T-helper 9 cell (primary cell): ENCODE measurements around the gene CTRL.
A peak's percentile ranks its signal among the peaks of the same experiment; 100 is the strongest.
"Not testable (repeated sequence)": the region's sequence is repeated elsewhere in the genome, so short reads cannot be mapped to it uniquely, and the experiment has no call there.

Experiments
- DNase-seq: peaks from one replicate; pipeline ENCODE4 v3.0.0-alpha.2; 2020
- total RNA-seq, 2 donors: gene quantifications; one replicate each; lab custom pipeline; 2026; lab: John Stamatoyannopoulos, UW

CTRL gene
- 0.48 to 0.91 reads per million in 2 donors for total RNA-seq

GRCh38 chr16:67931712-67932461, at the start of gene CTRL:
TSS of gene CTRL (minus strand) at chr16:67931862. CDS start at chr16:67931852, 10 bp downstream.
- no peak for DNase-seq

- no peak for DNase-seq
Measured at GRCh38 chr16:67979955-67980678, 48.5 kb upstream of the CTRL start, which contains the start of gene DPEP3. TSS of gene DPEP3 (minus strand) at chr16:67980499. CDS start at chr16:67980380, 119 bp downstream.

DNA sequence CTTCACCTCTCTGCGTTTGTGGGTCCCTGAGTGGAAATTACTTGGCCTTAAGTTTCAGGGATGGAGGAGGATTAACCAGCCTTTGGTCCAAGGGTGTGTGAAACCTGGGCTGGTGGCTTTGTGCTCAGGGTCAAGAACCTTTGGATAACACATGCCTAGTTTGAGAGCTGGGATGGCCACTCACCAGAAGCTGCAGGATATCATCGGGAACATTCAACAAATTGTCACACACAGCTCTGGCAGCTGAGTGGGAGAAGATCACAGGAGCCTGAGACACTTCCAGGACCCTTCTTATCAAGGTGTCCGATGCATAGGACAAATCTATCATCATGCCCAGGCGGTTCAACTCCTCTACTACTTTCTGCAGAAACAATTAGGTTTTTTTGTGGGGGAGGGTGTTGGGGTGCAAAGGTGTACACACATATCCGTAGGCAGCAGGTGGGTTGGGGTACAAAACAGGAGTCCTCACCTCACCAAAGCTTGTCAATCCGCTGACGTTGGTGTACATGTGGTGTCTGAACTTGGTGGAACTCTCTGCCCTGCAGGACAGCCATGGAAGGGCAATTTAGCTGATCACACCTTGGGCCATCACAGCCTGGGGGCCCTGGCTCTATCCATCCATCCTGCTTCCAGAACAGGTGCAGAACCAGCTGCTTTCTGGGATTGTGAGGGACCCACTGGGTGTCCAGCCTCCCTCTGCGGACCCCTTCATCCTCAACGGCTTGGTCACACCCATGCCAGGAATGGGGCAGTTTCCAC, 46.0 kb upstream of the CTRL start:
- DNase-seq, result no peak

DNA sequence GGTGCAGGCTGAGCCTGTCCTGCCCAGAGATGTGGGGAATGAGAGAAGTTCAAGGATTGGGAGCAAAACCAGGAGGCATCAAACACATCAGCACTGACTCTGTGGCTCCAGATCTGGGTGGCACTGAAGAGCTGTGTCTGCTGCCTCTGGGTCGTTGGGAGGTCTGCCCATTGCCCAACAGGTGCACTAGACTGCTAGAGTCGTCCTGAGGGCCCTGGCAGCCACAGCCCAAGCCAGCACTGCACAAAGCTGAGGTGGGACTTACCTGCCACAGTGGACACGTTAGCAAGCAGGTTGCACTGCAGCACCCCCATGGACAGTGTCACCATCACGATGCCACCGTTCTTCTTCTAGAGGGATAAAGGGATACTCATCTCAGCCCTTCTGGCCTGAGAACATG, 45.3 kb upstream of the CTRL start:
- no peak for DNase-seq

DNA sequence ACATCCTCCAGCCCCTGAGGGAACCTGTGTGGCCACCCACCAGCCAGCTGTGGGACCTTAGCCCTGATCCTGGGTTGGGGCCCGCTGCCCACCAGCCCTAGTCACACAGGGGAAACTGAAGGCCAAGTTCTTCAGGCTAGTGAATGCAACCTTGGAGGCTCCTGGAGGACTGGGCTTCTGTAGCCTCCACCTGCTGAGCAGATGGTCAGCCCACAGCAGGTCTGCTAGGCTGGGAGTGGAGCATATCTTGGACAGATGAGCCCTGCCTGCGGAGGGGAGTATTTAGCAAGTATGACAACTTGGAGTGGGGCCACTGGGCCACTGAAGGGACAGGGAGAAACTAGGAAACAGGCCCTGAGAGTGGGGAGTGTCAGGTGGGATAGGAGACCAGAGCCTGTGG, 44.5 kb upstream of the CTRL start:
- DNase-seq, result no peak

- DNase-seq, result no peak
Measured at GRCh38 chr16:67975321-67976105, 43.9 kb upstream of the CTRL start.

DNA sequence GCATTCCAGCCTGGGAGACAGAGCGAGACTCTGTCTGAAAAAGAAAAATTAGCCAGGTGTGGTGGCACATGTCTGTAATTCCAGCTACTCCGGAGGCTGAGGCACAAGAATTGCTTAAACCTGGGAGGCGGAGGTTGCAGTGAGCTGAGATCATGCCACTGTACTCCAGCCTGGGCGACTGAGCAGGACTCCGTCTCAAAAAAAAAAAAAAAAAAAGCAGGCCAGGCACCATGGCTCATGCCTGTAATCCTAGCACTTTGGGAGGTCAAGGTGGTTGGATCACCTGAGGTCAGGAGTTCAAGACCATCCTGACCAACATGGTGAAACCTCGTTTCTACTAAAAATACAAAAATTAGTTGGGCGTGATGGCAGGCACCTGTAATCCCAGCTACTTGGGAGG, 40.6 kb upstream of the CTRL start:
- DNase-seq, result not testable (repeated sequence)

DNA sequence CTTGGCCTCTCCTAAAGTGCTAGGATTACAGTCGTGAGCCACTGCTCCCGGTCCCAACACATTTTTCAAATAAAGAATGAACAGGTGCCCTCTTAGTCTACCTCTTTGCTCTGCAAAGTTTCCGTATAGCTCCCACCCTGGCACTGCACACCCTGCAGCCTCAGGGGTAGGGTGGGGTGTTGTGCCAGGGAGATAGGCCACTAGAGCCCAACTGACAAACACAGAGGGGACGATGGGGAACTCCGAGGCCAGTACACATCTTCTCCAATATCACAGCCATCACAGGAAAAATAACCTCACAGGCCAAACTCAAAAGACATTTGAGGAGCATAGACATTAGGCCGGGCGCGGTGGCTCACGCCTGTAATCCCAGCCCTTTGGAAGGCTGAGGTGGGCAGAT, 39.4 kb upstream of the CTRL start:
- DNase-seq, result no peak

DNA sequence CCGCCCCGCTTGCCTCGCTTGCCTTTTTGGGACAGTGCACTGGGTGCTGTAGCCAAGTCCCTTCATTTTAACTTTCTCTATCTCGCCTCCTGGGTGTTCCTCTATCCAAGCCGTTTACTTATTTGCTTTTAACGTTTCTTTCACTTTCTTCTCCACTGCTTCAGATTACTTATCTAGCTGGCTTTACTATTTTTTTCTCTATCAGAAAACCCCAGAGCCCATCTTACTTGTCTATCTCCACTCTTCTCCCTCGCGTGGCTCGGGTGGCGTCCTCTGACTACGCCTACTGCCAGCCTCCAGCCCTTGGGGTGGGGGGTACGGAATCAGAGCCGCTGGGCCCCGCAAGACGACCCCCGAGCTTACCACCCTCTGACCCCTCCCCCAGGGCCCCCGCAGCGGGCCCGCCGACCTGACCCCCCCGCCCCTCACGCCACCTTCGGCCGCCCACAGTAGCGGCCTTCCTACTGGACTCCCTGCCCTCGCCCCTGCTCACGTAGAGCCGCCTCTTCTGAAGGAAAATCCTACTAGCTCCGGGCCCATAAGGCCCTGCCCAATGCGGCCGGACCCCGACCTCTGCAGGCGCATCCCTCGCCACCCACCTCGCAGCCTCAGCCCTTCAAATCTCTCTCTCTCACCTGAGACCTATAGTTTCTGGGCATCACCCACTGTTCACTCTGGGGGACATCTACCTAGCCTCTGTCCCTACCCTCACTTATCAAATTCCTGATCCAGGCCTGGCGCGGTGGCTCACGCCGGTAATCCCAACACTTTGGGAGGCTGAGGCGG, 37.8 kb upstream of the CTRL start:
- DNase-seq, result no peak

DNA sequence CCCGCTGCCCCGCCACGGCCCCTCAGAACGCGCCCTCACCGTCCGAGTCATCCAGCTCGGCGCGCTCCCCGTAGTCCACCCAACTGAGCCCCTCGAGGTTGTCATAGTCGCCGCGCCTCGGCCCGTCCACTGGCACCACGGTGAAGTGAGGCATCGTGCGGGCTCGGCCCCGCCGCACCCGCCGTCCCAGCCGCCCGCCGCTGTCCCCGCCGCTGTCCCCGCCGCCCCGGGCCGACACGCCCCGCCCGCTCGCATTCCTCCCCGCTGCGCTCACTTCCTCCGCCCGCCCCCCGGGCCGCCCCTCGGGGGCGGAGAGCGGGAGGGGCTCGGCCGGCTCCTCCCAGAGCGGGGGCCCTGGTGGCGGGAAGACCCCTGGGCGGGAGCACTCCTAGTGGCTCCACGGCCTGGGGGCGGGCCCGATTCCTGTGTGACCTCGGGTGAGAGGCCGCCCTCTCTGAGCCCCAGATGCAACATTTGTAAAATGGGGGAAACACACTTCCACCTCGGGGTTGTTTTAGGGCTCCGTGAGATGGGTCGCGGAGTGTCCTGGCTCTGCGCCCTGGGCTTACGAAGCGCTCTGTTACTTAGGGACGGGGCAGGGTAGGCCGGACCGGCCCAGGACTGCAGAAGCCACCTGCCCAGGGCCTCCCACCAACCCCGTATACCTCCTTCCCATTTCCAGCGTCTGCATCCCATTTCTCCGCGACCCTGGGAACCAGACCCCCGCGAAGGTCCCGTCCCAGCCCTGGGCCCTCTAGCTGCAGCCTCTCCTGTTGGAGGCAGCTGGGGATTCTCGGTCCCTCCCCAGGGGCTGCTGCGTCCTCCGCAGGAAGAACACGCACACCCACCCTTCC, 37.0 kb upstream of the CTRL start, which contains the start of gene SLC12A4:
Gene SLC12A4 (minus strand): TSS at position 238 of the 854 bp plus-strand sequence. CDS start 84 bp downstream, at position 154.
- peak; percentile 80 for DNase-seq

DNA sequence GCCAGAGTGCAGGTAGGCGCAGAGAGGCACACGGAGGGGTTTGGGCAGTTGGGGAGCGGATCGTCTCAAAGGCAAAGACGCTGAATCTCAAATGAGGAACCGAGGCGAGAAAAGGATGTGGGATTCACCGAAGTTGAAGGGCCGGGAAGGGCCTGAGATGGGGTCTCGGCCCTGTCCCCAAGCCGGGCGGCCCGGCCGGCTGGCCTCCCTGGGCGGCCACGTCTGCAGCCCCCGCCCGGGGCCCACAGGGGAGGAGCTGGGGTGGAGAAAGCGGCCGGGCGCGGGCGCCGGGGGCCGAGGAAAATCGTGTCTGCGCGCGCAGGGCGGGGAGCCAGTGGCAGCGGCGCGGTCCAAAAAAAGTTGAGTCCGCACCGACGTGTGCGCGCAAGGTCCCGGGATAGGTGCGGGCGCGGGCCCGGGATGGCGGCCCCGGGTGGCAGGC, 36.3 kb upstream of the CTRL start:
- peak; percentile 28 for DNase-seq

- no peak for DNase-seq
Measured at GRCh38 chr16:67967183-67967957, 35.7 kb upstream of the CTRL start.

GRCh38 chr16:67966549-67967182, 35.0 kb upstream of the CTRL start:
- DNase-seq, result no peak

DNA sequence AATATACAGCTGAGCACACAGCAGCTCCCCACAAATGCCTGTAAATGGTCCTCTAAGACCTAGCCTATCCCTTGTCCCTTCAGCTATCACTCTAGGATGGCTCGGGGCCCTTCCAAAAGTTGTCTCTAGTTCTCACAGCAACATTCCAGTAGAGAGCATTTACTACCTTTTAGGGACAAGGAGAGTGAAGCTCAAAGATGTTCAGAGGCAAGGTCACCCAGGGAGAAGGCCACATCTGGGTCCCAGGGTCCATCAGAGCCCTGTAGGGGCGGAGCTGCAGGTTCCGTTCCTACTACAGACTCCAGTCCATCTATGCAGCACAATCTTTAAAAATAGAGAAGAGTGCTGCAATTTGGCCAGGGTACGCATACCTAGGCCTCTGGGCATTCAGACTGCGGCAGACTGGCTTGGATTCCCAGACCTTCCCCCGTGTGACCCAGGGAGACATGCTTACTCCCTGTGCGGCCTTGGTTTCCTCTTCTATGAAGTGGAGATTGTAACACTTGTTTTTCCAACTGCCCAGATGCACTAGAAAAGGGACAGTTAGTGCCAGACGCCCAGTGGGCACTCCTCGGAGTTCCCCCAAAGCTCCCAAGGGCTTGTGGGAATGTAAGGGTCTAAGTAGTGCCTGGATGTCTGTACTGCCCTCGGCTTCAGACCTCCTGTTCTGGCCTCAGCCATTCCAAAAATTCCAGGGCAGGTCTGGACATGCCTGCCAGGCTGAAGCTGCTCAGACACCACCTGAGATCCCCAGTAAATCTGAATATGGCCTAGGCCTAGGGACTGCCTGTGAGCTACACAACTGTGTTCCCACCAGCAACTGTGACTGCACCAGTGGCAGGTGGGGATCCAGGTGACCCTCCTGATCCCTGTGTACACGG, 34.2 kb upstream of the CTRL start:
- no peak for DNase-seq

GRCh38 chr16:67964477-67965131, 32.9 kb upstream of the CTRL start:
- DNase-seq, result no peak

GRCh38 chr16:67963662-67964321, 32.1 kb upstream of the CTRL start:
- no peak for DNase-seq

DNA sequence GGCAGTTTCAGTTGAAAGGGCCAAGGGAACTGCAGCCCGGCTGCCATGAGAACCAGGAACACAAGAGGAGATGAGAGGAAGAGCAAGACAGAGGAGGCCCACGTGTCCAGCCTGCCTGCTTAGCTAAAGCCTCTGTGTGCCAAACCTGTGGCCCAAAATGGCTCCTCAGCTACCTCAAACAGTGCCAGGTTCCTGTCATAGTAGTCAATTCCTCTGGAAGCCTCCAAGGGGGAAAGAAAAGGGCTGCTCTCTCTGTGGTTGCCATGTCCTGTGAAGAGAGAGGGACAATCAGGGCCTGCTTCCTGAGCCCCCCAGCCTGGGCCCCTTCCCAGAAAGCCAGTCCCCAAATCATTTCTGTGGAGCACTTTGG, 31.6 kb upstream of the CTRL start:
- DNase-seq, result no peak
